ENCODE data around the gene SLC30A3. TPM values are rescaled to one million over a fixed set of nuclear protein-coding genes. Genes with fewer than 3 reads are reported as not detected.

Gene SLC30A3
- total RNA-seq, 1 donor from 2014 or later, result 0.08 TPM

- Histone ChIP-seq H3K36me3 (ENCODE audit: control insufficient read depth, insufficient read depth, low read length) (peaks cover 4% of the 10 kb centered on the region), H3K27me3 (ENCODE audit: control insufficient read depth, insufficient read depth, low read length) (no peaks in the 10 kb centered on the region), H3K4me3 (ENCODE audit: low read depth, low read length) (no peak overlapping the region)
- no peak for DNase-seq (ENCODE audit: low read depth)
- TF ChIP-seq CTCF (IDR thresholded peaks at IDR 0.05; ENCODE audit: insufficient read depth, low read length, poor library complexity, severe bottlenecking), result no peak
Observed at GRCh38 chr2:27205206-27205605, 57.6 kb downstream of the SLC30A3 start.

- no peaks in the 10 kb centered on the region for H3K27me3 ChIP-seq (ENCODE audit: control insufficient read depth, insufficient read depth, low read length)
- DNase-seq (ENCODE audit: low read depth), result no peak
- H3K4me3 ChIP-seq (ENCODE audit: low read depth, low read length), result no peak overlapping the region
- no peak for TF ChIP-seq CTCF (IDR thresholded peaks at IDR 0.05; ENCODE audit: insufficient read depth, low read length, poor library complexity, severe bottlenecking)
- H3K36me3 ChIP-seq (ENCODE audit: control insufficient read depth, insufficient read depth, low read length), result peaks cover 4% of the 10 kb centered on the region
Observed at GRCh38 chr2:27204566-27204965, 58.3 kb downstream of the SLC30A3 start.

DNA sequence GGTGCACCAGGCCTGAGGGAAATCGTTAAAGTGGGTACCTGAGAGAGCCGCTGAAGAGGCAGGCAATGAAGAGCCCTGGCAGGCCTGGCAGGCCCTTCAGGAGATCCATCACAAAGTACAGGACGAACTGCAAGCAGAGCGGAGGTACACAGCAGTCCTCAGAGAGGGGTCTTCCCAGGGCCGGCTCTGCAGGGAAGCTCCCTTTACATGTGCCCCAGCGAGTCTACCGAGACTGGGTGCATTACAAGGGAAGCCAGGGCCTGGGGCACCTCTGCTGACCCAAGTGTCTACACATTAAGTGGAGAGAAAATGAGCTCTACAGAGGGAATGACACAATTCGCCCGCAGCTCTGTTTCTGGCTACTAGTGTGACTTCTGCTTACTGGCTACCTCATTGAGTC lies 59.1 kb downstream of the SLC30A3 start:
- H3K4me3 ChIP-seq (ENCODE audit: low read depth, low read length), result no peak overlapping the region
- no peak for TF ChIP-seq CTCF (IDR thresholded peaks at IDR 0.05; ENCODE audit: insufficient read depth, low read length, poor library complexity, severe bottlenecking)
- peaks cover 4% of the 10 kb centered on the region for H3K36me3 ChIP-seq (ENCODE audit: control insufficient read depth, insufficient read depth, low read length)
- H3K27me3 ChIP-seq (ENCODE audit: control insufficient read depth, insufficient read depth, low read length), result no peaks in the 10 kb centered on the region
- no peak for DNase-seq (ENCODE audit: low read depth)

Other genes starting within 250 kb of the SLC30A3 start
- gene TMEM214, start 230.1 kb downstream of the SLC30A3 start, total RNA-seq, result 27.0 and 36.1 TPM in 2 replicates
- 28.6 and 32.0 TPM in 2 replicates for gene AGBL5, start 211.4 kb downstream of the SLC30A3 start, total RNA-seq
- gene OST4, start 191.4 kb downstream of the SLC30A3 start, total RNA-seq, result 237 and 272 TPM in 2 replicates
- gene EMILIN1, start 184.4 kb downstream of the SLC30A3 start, total RNA-seq, result 7.4 and 9.5 TPM in 2 replicates
- gene KHK, start 176.3 kb downstream of the SLC30A3 start, total RNA-seq, result 3.1 and 3.8 TPM in 2 replicates
- 1.8 and 2.5 TPM in 2 replicates for gene CGREF1, start 143.9 kb downstream of the SLC30A3 start, total RNA-seq
- gene ABHD1, start 139.2 kb downstream of the SLC30A3 start, total RNA-seq, result not detected in 2 replicates
- gene PREB, start 128.4 kb downstream of the SLC30A3 start, total RNA-seq, result 66.0 and 71.1 TPM in 2 replicates
- gene PRR30, start 123.6 kb downstream of the SLC30A3 start, total RNA-seq, result not detected in 2 replicates
- not detected in 2 replicates for gene TCF23, start 114.0 kb downstream of the SLC30A3 start, total RNA-seq
- 146 and 161 TPM in 2 replicates for gene ATRAID, start 51.0 kb downstream of the SLC30A3 start, total RNA-seq
- gene SLC5A6, start 50.8 kb downstream of the SLC30A3 start, total RNA-seq, result 52.1 and 67.7 TPM in 2 replicates
- 60.0 and 63.5 TPM in 2 replicates for gene CAD, start 45.7 kb downstream of the SLC30A3 start, total RNA-seq
- not detected in 2 replicates for gene DNAJC5G, start 12.4 kb upstream of the SLC30A3 start, total RNA-seq
- gene TRIM54, start 19.4 kb upstream of the SLC30A3 start, total RNA-seq, result 0.27 and 0.33 TPM in 2 replicates
- 1.6 and 1.7 TPM in 2 replicates for gene UCN, start 45.4 kb upstream of the SLC30A3 start, total RNA-seq
- gene MPV17, start 60.0 kb upstream of the SLC30A3 start, total RNA-seq, result 90.7 and 105 TPM in 2 replicates
- 53.1 and 54.9 TPM in 2 replicates for gene GTF3C2, start 93.7 kb upstream of the SLC30A3 start, total RNA-seq
- gene EIF2B4, start 107.3 kb upstream of the SLC30A3 start, total RNA-seq, result 39.8 and 46.7 TPM in 2 replicates
- 92.1 and 120 TPM in 2 replicates for gene SNX17, start 107.6 kb upstream of the SLC30A3 start, total RNA-seq
- gene ZNF513, start 117.7 kb upstream of the SLC30A3 start, total RNA-seq, result 10.3 and 11.5 TPM in 2 replicates
- gene PPM1G, start 146.5 kb upstream of the SLC30A3 start, total RNA-seq, result 110 and 121 TPM in 2 replicates
- 105 TPM in 2 replicates for gene NRBP1, start 165.6 kb upstream of the SLC30A3 start, total RNA-seq
- gene KRTCAP3, start 179.3 kb upstream of the SLC30A3 start, total RNA-seq, result 8.1 and 10.0 TPM in 2 replicates
- 11.2 and 21.6 TPM in 2 replicates for gene IFT172, start 226.7 kb upstream of the SLC30A3 start, total RNA-seq
- 28.2 and 30.0 TPM in 2 replicates for gene FNDC4, start 232.2 kb upstream of the SLC30A3 start, total RNA-seq
- gene GCKR, start 233.8 kb upstream of the SLC30A3 start, total RNA-seq, result 0.27 and 0.88 TPM in 2 replicates

Data from kidney epithelial cell (primary cell).